ENCODE results near the gene GPX4.

Gene GPX4

GRCh38 chr19:1068009-1069001, 35.5 kb upstream of the GPX4 start:
- DNase-seq (ENCODE audit: low read depth) = peak; percentile 73

GRCh38 chr19:1069009-1069779, 34.6 kb upstream of the GPX4 start:
- DNase-seq (ENCODE audit: low read depth) = peak; percentile 67

GRCh38 chr19:1070576-1070930, 33.2 kb upstream of the GPX4 start:
- no peak for DNase-seq (ENCODE audit: low read depth)

- DNase-seq (ENCODE audit: low read depth) = no peak
Measured at GRCh38 chr19:1070931-1071791, 32.6 kb upstream of the GPX4 start.

- DNase-seq (ENCODE audit: low read depth) = no peak
Measured at GRCh38 chr19:1072371-1073015, 31.3 kb upstream of the GPX4 start.

- DNase-seq (ENCODE audit: low read depth) = no peak
Measured at GRCh38 chr19:1073063-1073955, 30.5 kb upstream of the GPX4 start.

GRCh38 chr19:1073956-1074517, 29.8 kb upstream of the GPX4 start:
- no peak for DNase-seq (ENCODE audit: low read depth)

- peak; percentile 93 for DNase-seq (ENCODE audit: low read depth)
Measured at GRCh38 chr19:1074544-1075283, 29.1 kb upstream of the GPX4 start.

- DNase-seq (ENCODE audit: low read depth) = no peak
Measured at GRCh38 chr19:1076046-1076386, 27.8 kb upstream of the GPX4 start.

- DNase-seq (ENCODE audit: low read depth) = peak; percentile 91
Measured at GRCh38 chr19:1076951-1077350, 26.8 kb upstream of the GPX4 start.

- DNase-seq (ENCODE audit: low read depth) = peak; percentile 53
Measured at GRCh38 chr19:1079566-1080111, 24.2 kb upstream of the GPX4 start.

- DNase-seq (ENCODE audit: low read depth) = no peak
Measured at GRCh38 chr19:1080360-1081161, 23.2 kb upstream of the GPX4 start.

GRCh38 chr19:1081301-1082164, 22.3 kb upstream of the GPX4 start:
- no peak for DNase-seq (ENCODE audit: low read depth)

- DNase-seq (ENCODE audit: low read depth) = peak; percentile 74
Measured at GRCh38 chr19:1082165-1082927, 21.4 kb upstream of the GPX4 start.

- no peak for DNase-seq (ENCODE audit: low read depth)
Measured at GRCh38 chr19:1082928-1083816, 20.6 kb upstream of the GPX4 start.

Measured in activated T-helper 1 cell treated with Interleukin-2 at 50 U/mL for 16 hours (primary cell).